Upper lobe of right lung (tissue), 1 donor: ENCODE data around the gene ASTN2. TPM values are rescaled to one million over a fixed set of nuclear protein-coding genes. Genes with fewer than 3 reads are reported as not detected.

Experiments used
- ATAC-seq: fragments of 200-7000 bp; cut with Tn5 transposase; one replicate; pipeline ENCODE4 v1.9.1; 2020; ENCODE audit warnings: mild to moderate bottlenecking, moderate library complexity
- DNase-seq: peaks from one replicate; pipeline ENCODE4 v3.0.0-alpha.2; 2020
- H3K27ac ChIP-seq: fragments of 200-600 bp; one replicate; pipeline ENCODE4 v1.8.0; 2022
- H3K27me3 ChIP-seq: fragments of 200-600 bp; one replicate; pipeline ENCODE4 v1.8.0; 2022; ENCODE audit warnings: mild to moderate bottlenecking
- H3K36me3 ChIP-seq: fragments of 200-600 bp; one replicate; pipeline ENCODE4 v1.8.0; 2022
- H3K4me1 ChIP-seq: fragments of 200-600 bp; one replicate; pipeline ENCODE4 v1.8.0; 2022
- H3K4me3 ChIP-seq: fragments of 200-600 bp; one replicate; pipeline ENCODE4 v1.8.0; 2022; ENCODE audit warnings: mild to moderate bottlenecking
- H3K9me3 ChIP-seq: fragments of 200-600 bp; one replicate; pipeline ENCODE4 v1.8.0; 2022
- CTCF ChIP-seq: fragments of 200-600 bp; IDR thresholded peaks from one replicate; pipeline ENCODE4 v1.8.0; 2022; ENCODE audit warnings: antibody characterized with exemption
- intact Hi-C: fragments of 100-400 bp; cut with DNase I; formaldehyde crosslinking; loops from one replicate; pipeline ENCODE4 v1.11.0; 2022
- total RNA-seq: library from RNA; stranded (reverse); fragmentation: NEBNext Ultra II Directional; extraction: Animal tissue kit (Norgen Biotek cat#: 25700); gene quantifications from one replicate; pipeline ENCODE4 v1.2.1, GENCODE V29; 2021
- donor health status: DM: no; HTN: yes; CAD: no; lungs with severe emphysema.

The ASTN2 gene
- total RNA-seq, 1 donor from 2014 or later, result 3.8 TPM

DNA sequence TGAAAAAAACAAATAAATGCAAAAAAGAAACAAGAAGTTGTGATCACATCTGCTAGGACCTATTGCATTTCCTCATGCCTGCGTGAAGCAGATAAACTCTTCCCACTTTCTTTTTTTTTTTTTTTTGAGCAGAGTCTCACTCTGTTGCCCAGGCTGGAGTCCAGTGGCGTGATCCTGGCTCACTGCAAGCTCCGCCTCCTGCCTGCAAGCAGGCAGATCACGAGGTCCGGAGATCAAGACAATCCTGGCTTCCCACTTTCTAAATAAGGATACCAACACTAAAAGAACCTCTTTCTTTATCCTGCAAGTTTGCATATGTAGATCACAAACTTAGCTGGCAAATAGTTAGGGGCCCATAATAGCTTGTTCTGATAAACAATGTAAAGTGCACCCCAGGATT lies 128.6 kb downstream of the ASTN2 start:
- no peaks in the 10 kb centered on the region for H3K9me3 ChIP-seq
- no peaks in the 10 kb centered on the region for H3K36me3 ChIP-seq
- DNase-seq (no peak), ATAC-seq (no peak)
- H3K4me3 ChIP-seq, result no peak overlapping the region
- no peaks in the 10 kb centered on the region for H3K27me3 ChIP-seq
- no peaks in the 10 kb centered on the region for H3K4me1 ChIP-seq
- TF ChIP-seq CTCF, result no peak
- intact Hi-C loops, result no loop called here
- H3K27ac ChIP-seq, result no peak overlapping the region

GRCh38 chr9:117284414-117284813 lies 130.4 kb downstream of the ASTN2 start:
- Histone ChIP-seq H3K4me3 (no peak overlapping the region), H3K27me3 (no peaks in the 10 kb centered on the region), H3K9me3 (no peaks in the 10 kb centered on the region), H3K27ac (no peak overlapping the region), H3K4me1 (no peaks in the 10 kb centered on the region), H3K36me3 (no peaks in the 10 kb centered on the region)
- no peak for DNase-seq
- no peak for TF ChIP-seq CTCF
- ATAC-seq, result no peak
- intact Hi-C loops, result no loop called here

DNA sequence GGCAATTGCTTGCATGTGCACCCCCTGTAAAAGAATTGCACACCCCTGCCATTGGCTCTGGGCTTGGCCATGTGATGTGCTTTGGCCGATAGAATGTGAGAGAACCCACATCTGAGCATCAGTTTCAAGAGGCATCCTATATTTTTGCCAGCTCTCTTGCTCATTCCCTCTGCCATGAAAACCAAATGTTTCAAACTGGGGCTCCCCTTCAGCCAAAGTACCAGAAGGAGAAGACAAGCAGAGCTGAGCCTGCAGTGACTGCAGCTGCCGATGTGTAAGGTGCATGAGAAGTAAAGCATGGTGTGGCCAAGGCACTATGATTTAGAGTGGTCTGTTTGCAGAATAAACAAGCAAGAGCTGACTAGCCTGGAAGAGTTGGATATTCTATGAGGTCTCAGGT lies 132.3 kb downstream of the ASTN2 start:
- ATAC-seq (no peak), DNase-seq (no peak)
- intact Hi-C loops, result no loop called here
- H3K4me1 ChIP-seq, result no peaks in the 10 kb centered on the region
- TF ChIP-seq CTCF, result no peak
- no peaks in the 10 kb centered on the region for H3K27me3 ChIP-seq
- no peak overlapping the region for H3K4me3 ChIP-seq
- H3K36me3 ChIP-seq, result no peaks in the 10 kb centered on the region
- H3K9me3 ChIP-seq, result no peaks in the 10 kb centered on the region
- no peak overlapping the region for H3K27ac ChIP-seq

DNA sequence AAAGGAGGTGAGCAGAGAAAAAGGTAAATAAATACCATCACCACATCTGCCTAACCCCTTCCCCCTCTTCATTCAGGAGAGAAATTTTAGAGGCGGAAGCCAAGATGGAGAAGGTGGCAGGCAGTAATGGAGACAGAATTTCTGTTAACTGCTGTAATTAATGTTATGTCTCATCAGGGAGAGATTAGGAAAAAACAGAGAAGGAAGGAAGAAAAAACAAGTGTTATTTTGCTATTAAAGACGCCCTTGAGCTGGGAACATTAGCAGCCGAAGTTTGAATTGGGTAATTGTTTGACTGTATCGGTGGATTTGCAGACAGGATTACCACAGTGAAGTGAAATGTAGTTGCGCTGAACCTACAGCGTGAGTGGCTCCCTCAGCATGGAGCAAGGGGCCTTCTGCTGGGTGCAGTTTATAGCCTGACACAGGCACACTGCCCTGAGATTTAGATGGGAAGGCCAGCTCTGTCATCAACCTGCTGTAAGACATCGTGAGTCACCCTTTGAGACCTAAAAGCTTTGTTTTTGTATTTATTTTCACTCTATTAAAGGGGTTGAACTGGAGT lies 136.3 kb downstream of the ASTN2 start:
- no peaks in the 10 kb centered on the region for H3K9me3 ChIP-seq
- H3K4me1 ChIP-seq, result no peaks in the 10 kb centered on the region
- H3K36me3 ChIP-seq, result no peaks in the 10 kb centered on the region
- no peak for ATAC-seq
- no peak overlapping the region for H3K4me3 ChIP-seq
- TF ChIP-seq CTCF, result no peak
- H3K27ac ChIP-seq, result no peak overlapping the region
- DNase-seq, result no peak
- H3K27me3 ChIP-seq, result no peaks in the 10 kb centered on the region
- intact Hi-C loops, result no loop called here

DNA sequence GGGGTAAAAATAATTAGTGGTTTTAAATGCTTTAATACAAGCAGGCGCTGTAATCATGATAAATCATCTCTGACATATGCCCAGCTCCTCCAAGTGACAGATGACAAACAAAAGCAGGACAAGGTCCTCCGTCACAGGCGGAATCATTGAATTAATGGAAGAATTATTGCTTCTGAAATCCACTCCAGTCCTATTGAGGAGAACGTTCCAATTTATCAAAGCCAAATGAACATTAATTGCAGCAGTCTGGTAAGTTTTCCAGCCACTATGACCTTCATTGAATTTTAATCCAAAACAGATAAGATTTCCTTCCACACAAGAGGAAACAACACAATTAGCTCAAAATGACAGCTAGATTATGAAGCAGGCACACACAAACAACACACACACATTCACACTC lies 136.8 kb downstream of the ASTN2 start:
- H3K27me3 ChIP-seq, result no peaks in the 10 kb centered on the region
- intact Hi-C loops, result no loop called here
- H3K9me3 ChIP-seq, result no peaks in the 10 kb centered on the region
- no peaks in the 10 kb centered on the region for H3K4me1 ChIP-seq
- no peak overlapping the region for H3K27ac ChIP-seq
- H3K36me3 ChIP-seq, result no peaks in the 10 kb centered on the region
- no peak overlapping the region for H3K4me3 ChIP-seq
- ATAC-seq (no peak), DNase-seq (no peak)
- no peak for TF ChIP-seq CTCF

DNA sequence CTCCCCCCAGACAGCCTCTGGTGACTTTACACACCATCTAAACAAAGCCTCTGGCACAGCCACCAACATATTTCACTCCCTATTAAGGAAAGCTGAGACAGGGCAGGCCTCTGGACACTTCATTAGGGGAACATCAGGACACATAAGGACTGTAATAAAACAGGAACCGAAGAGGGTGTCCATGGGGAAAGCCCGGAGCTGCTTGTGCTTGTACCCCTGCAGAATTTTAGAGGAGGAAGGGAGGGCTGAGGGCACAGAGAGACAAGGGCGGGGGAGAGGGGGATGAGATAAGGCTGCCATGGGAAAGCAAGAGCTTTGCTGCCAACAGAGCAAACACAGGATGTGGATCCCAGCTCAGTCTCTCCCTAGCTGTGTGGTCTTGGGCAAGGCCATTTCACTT lies 138.4 kb downstream of the ASTN2 start:
- Histone ChIP-seq H3K27ac (no peak overlapping the region), H3K36me3 (no peaks in the 10 kb centered on the region), H3K4me3 (no peak overlapping the region), H3K9me3 (no peaks in the 10 kb centered on the region), H3K4me1 (no peaks in the 10 kb centered on the region), H3K27me3 (no peaks in the 10 kb centered on the region)
- TF ChIP-seq CTCF, result no peak
- intact Hi-C loops, result no loop called here
- DNase-seq, result no peak
- no peak for ATAC-seq
